ENCODE measurements around the gene ZNF22.

The ZNF22 gene

GRCh38 chr10:44968091-44968490 is 32.6 kb upstream of the ZNF22 start:
- Mint-ChIP-seq H3K4me1 (ENCODE audit: low read depth in 2 of 2) (peaks cover 30 to 37% of the 10 kb centered on the region in 2 donors), H3K27ac (peak overlapping the region; percentile 7 to 85), H3K27me3 (no peaks in the 10 kb centered on the region), H3K4me3 (peak overlapping the region; percentile 40 to 74), H3K9me3 (no peaks in the 10 kb centered on the region), H3K36me3 (ENCODE audit: insufficient read depth) (no peaks in the 10 kb centered on the region)
- ATAC-seq (replicated peaks): peak; percentile 11
- no peak for DNase-seq

- ATAC-seq (replicated peaks) (peak; percentile 94), DNase-seq (peak; percentile 42 to 57 (median 48))
- Mint-ChIP-seq H3K27me3 (no peaks in the 10 kb centered on the region), H3K9me3 (no peaks in the 10 kb centered on the region), H3K4me1 (ENCODE audit: low read depth in 2 of 2) (peaks cover 35 to 37% of the 10 kb centered on the region in 2 donors), H3K36me3 (ENCODE audit: insufficient read depth) (no peaks in the 10 kb centered on the region), H3K4me3 (peak overlapping the region; percentile 40 to 74), H3K27ac (peak overlapping the region; percentile 0 to 85)
These were observed 32.0 kb upstream of the ZNF22 start for GRCh38 chr10:44968500-44969400.

- ATAC-seq (replicated peaks) (no peak), DNase-seq (no peak)
- Mint-ChIP-seq H3K4me1 (ENCODE audit: low read depth in 2 of 2) (peaks cover 37% of the 10 kb centered on the region in 2 donors), H3K27me3 (no peaks in the 10 kb centered on the region), H3K27ac (peak overlapping the region in 1 of 2 donors; percentile 51), H3K4me3 (no peak overlapping the region), H3K36me3 (ENCODE audit: insufficient read depth) (no peaks in the 10 kb centered on the region), H3K9me3 (no peaks in the 10 kb centered on the region)
These were observed 30.9 kb upstream of the ZNF22 start for GRCh38 chr10:44969854-44970253.

GRCh38 chr10:44970812-44971395 is 29.8 kb upstream of the ZNF22 start:
- Mint-ChIP-seq H3K9me3 (no peaks in the 10 kb centered on the region), H3K27me3 (no peaks in the 10 kb centered on the region)

GRCh38 chr10:44971434-44971833 is 29.3 kb upstream of the ZNF22 start:
- no peak overlapping the region for H3K4me3 Mint-ChIP-seq
- no peaks in the 10 kb centered on the region for H3K9me3 Mint-ChIP-seq
- H3K36me3 Mint-ChIP-seq (ENCODE audit: insufficient read depth): no peaks in the 10 kb centered on the region
- ATAC-seq (replicated peaks) (no peak), DNase-seq (no peak)
- H3K27ac Mint-ChIP-seq: no peak overlapping the region
- no peaks in the 10 kb centered on the region for H3K27me3 Mint-ChIP-seq
- H3K4me1 Mint-ChIP-seq (ENCODE audit: low read depth in 2 of 2): peaks cover 25 to 29% of the 10 kb centered on the region in 2 donors

More at GRCh38 chr10:44970812-44971395, 29.8 kb upstream of the ZNF22 start:
- H3K4me3 Mint-ChIP-seq: no peak overlapping the region
- H3K36me3 Mint-ChIP-seq (ENCODE audit: insufficient read depth): no peaks in the 10 kb centered on the region
- peaks cover 30 to 33% of the 10 kb centered on the region in 2 donors for H3K4me1 Mint-ChIP-seq (ENCODE audit: low read depth in 2 of 2)
- no peak for DNase-seq
- no peak overlapping the region for H3K27ac Mint-ChIP-seq
- ATAC-seq (replicated peaks): no peak

- Mint-ChIP-seq H3K4me1 (ENCODE audit: low read depth in 2 of 2) (peaks cover 25 to 29% of the 10 kb centered on the region in 2 donors), H3K27me3 (no peaks in the 10 kb centered on the region), H3K36me3 (ENCODE audit: insufficient read depth) (no peaks in the 10 kb centered on the region), H3K4me3 (no peak overlapping the region), H3K27ac (peak overlapping the region in 1 of 2 donors; percentile 49), H3K9me3 (no peaks in the 10 kb centered on the region)
- DNase-seq (no peak), ATAC-seq (replicated peaks) (no peak)
These were observed 28.6 kb upstream of the ZNF22 start for GRCh38 chr10:44971935-44972757.

- Mint-ChIP-seq H3K27ac (peak overlapping the region; percentile 5 to 60), H3K4me3 (no peak overlapping the region), H3K4me1 (ENCODE audit: low read depth in 2 of 2) (peaks cover 19 to 23% of the 10 kb centered on the region in 2 donors), H3K36me3 (ENCODE audit: insufficient read depth) (no peaks in the 10 kb centered on the region), H3K27me3 (no peaks in the 10 kb centered on the region), H3K9me3 (no peaks in the 10 kb centered on the region)
- DNase-seq (no peak), ATAC-seq (replicated peaks) (no peak)
These were observed 27.8 kb upstream of the ZNF22 start for GRCh38 chr10:44972874-44973306.

- ATAC-seq (replicated peaks) (no peak), DNase-seq (no peak)
- H3K27me3 Mint-ChIP-seq: no peaks in the 10 kb centered on the region
- H3K4me3 Mint-ChIP-seq: peak overlapping the region; percentile 22 to 33
- H3K9me3 Mint-ChIP-seq: no peaks in the 10 kb centered on the region
- peak overlapping the region; percentile 5 to 60 for H3K27ac Mint-ChIP-seq
- H3K4me1 Mint-ChIP-seq (ENCODE audit: low read depth in 2 of 2): peaks cover 15 to 18% of the 10 kb centered on the region in 2 donors
- H3K36me3 Mint-ChIP-seq (ENCODE audit: insufficient read depth): no peaks in the 10 kb centered on the region
These were observed 27.2 kb upstream of the ZNF22 start for GRCh38 chr10:44973323-44974081.

- Mint-ChIP-seq H3K27me3 (no peaks in the 10 kb centered on the region), H3K27ac (peak overlapping the region in 1 of 2 donors; percentile 60), H3K36me3 (ENCODE audit: insufficient read depth) (no peaks in the 10 kb centered on the region), H3K4me1 (ENCODE audit: low read depth in 2 of 2) (peaks cover 8 to 13% of the 10 kb centered on the region in 2 donors), H3K9me3 (no peaks in the 10 kb centered on the region), H3K4me3 (peak overlapping the region; percentile 64 to 68)
- no peak for ATAC-seq (replicated peaks)
- DNase-seq: no peak
These were observed 26.6 kb upstream of the ZNF22 start for GRCh38 chr10:44974082-44974627.

GRCh38 chr10:44974628-44975430 is 25.9 kb upstream of the ZNF22 start:
- DNase-seq (peak; percentile 50 to 68 (median 65)), ATAC-seq (replicated peaks) (peak; percentile 98)
- H3K4me1 Mint-ChIP-seq (ENCODE audit: low read depth in 2 of 2): peaks cover 1 to 7% of the 10 kb centered on the region in 2 donors
- peak overlapping the region in 1 of 2 donors; percentile 54 for H3K27ac Mint-ChIP-seq
- no peaks in the 10 kb centered on the region for H3K27me3 Mint-ChIP-seq
- H3K4me3 Mint-ChIP-seq: peak overlapping the region; percentile 64 to 68
- H3K36me3 Mint-ChIP-seq (ENCODE audit: insufficient read depth): no peaks in the 10 kb centered on the region
- H3K9me3 Mint-ChIP-seq: no peaks in the 10 kb centered on the region

GRCh38 chr10:44975431-44976331 is 25.0 kb upstream of the ZNF22 start:
- H3K9me3 Mint-ChIP-seq: no peaks in the 10 kb centered on the region
- no peak overlapping the region for H3K4me3 Mint-ChIP-seq
- H3K27me3 Mint-ChIP-seq: no peaks in the 10 kb centered on the region
- H3K4me1 Mint-ChIP-seq (ENCODE audit: low read depth in 2 of 2): peaks cover 0 to 7% of the 10 kb centered on the region in 2 donors
- no peak for ATAC-seq (replicated peaks)
- no peaks in the 10 kb centered on the region for H3K36me3 Mint-ChIP-seq (ENCODE audit: insufficient read depth)
- DNase-seq: no peak
- H3K27ac Mint-ChIP-seq: no peak overlapping the region
